ENCODE results near the gene FOSL2.

FOSL2 gene

DNA sequence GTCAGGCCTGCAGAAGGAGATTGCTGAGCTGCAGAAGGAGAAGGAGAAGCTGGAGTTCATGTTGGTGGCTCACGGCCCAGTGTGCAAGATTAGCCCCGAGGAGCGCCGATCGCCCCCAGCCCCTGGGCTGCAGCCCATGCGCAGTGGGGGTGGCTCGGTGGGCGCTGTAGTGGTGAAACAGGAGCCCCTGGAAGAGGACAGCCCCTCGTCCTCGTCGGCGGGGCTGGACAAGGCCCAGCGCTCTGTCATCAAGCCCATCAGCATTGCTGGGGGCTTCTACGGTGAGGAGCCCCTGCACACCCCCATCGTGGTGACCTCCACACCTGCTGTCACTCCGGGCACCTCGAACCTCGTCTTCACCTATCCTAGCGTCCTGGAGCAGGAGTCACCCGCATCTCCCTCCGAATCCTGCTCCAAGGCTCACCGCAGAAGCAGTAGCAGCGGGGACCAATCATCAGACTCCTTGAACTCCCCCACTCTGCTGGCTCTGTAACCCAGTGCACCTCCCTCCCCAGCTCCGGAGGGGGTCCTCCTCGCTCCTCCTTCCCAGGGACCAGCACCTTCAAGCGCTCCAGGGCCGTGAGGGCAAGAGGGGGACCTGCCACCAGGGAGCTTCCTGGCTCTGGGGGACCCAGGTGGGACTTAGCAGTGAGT lies 19.4 kb downstream of the FOSL2 start:
- TF ChIP-seq, protein P1, sequence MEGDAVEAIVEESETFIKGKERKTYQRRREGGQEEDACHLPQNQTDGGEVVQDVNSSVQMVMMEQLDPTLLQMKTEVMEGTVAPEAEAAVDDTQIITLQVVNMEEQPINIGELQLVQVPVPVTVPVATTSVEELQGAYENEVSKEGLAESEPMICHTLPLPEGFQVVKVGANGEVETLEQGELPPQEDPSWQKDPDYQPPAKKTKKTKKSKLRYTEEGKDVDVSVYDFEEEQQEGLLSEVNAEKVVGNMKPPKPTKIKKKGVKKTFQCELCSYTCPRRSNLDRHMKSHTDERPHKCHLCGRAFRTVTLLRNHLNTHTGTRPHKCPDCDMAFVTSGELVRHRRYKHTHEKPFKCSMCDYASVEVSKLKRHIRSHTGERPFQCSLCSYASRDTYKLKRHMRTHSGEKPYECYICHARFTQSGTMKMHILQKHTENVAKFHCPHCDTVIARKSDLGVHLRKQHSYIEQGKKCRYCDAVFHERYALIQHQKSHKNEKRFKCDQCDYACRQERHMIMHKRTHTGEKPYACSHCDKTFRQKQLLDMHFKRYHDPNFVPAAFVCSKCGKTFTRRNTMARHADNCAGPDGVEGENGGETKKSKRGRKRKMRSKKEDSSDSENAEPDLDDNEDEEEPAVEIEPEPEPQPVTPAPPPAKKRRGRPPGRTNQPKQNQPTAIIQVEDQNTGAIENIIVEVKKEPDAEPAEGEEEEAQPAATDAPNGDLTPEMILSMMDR (IDR thresholded peaks at IDR 0.05; ENCODE audit: insufficient read depth, low read length), result no peak
- no peak for TF ChIP-seq SPI1 (IDR thresholded peaks at IDR 0.05; ENCODE audit: borderline replicate concordance, low read depth)
- no peak for TF ChIP-seq GABPA (IDR thresholded peaks at IDR 0.05; ENCODE audit: low read depth)
- TF ChIP-seq, protein P2, sequence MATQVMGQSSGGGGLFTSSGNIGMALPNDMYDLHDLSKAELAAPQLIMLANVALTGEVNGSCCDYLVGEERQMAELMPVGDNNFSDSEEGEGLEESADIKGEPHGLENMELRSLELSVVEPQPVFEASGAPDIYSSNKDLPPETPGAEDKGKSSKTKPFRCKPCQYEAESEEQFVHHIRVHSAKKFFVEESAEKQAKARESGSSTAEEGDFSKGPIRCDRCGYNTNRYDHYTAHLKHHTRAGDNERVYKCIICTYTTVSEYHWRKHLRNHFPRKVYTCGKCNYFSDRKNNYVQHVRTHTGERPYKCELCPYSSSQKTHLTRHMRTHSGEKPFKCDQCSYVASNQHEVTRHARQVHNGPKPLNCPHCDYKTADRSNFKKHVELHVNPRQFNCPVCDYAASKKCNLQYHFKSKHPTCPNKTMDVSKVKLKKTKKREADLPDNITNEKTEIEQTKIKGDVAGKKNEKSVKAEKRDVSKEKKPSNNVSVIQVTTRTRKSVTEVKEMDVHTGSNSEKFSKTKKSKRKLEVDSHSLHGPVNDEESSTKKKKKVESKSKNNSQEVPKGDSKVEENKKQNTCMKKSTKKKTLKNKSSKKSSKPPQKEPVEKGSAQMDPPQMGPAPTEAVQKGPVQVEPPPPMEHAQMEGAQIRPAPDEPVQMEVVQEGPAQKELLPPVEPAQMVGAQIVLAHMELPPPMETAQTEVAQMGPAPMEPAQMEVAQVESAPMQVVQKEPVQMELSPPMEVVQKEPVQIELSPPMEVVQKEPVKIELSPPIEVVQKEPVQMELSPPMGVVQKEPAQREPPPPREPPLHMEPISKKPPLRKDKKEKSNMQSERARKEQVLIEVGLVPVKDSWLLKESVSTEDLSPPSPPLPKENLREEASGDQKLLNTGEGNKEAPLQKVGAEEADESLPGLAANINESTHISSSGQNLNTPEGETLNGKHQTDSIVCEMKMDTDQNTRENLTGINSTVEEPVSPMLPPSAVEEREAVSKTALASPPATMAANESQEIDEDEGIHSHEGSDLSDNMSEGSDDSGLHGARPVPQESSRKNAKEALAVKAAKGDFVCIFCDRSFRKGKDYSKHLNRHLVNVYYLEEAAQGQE (IDR thresholded peaks at IDR 0.05; ENCODE audit: insufficient replicate concordance, low read depth), result no peak
- TF ChIP-seq POLR2AphosphoS5 (IDR thresholded peaks at IDR 0.05; ENCODE audit: low read depth), result no peak
- Histone ChIP-seq H3K27me3 (ENCODE audit: insufficient read depth, poor library complexity, severe bottlenecking) (no peaks in the 10 kb centered on the region), H3K4me3 (replicated peaks; ENCODE audit: insufficient read depth, low read length) (no peak overlapping the region), H3K27ac (replicated peaks) (no peak overlapping the region)
- DNase-seq (ENCODE audit: low read depth in 1 of 2, low spot score in 1 of 2), result no peak

DNA sequence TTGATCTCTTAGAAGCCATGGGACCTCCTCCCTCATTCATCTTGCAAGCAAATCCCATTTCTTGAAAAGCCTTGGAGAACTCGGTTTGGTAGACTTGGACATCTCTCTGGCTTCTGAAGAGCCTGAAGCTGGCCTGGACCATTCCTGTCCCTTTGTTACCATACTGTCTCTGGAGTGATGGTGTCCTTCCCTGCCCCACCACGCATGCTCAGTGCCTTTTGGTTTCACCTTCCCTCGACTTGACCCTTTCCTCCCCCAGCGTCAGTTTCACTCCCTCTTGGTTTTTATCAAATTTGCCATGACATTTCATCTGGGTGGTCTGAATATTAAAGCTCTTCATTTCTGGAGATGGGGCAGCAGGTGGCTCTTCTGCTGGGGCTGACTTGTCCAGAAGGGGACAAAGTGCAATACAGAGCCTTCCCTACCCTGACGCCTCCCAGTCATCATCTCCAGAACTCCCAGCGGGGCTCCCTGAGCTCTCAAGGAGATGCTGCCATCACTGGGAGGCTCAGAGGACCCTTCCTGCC lies 20.0 kb downstream of the FOSL2 start:
- no peak overlapping the region for H3K27ac ChIP-seq (replicated peaks)

DNA sequence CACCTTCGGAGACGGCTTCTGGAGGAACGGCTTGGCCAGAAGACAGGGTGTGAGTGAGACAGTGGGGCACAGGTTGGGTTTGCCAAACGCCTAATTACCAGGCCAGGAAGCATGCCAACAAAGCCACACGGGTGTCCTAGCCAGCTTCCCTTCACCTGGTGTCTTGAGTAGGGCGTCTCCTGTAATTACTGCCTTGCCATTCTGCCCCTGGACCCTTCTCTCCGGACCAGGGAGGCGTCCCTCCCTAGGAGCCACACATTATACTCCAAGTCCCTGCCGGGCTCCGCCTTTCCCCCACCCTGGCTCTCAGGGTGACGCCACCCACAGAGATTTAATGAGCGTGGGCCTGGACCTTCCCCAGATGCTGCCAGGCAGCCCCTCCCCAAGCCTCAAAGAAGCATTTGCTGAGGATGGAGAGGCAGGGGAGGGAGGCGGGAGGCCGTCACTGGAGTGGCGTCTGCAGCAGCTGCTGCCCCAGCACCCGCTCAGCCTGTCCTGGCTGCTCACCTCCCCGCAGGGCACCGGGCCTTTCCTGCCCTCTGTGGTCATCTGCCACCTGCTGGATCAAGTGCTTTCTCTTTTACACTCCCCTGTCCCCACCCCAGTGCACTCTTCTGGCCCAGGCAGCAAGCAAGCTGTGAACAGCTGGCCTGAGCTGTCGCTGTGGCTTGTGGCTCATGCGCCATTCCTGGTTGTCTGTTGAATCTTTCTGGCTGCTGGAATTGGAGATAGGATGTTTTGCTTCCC lies 20.7 kb downstream of the FOSL2 start:
- no peak for TF ChIP-seq SPI1 (IDR thresholded peaks at IDR 0.05; ENCODE audit: borderline replicate concordance, low read depth)
- peak; percentile 24; the same call in 1 of the 2 replicates for TF ChIP-seq POLR2AphosphoS5 (IDR thresholded peaks at IDR 0.05; ENCODE audit: low read depth)
- DNase-seq (ENCODE audit: low read depth in 1 of 2, low spot score in 1 of 2), result no peak
- Histone ChIP-seq H3K27me3 (ENCODE audit: insufficient read depth, poor library complexity, severe bottlenecking) (no peaks in the 10 kb centered on the region), H3K27ac (replicated peaks) (no peak overlapping the region), H3K4me3 (replicated peaks; ENCODE audit: insufficient read depth, low read length) (no peak overlapping the region)

More for the DNA sequence above, 20.0 kb downstream of the FOSL2 start:
- no peak for DNase-seq (ENCODE audit: low read depth in 1 of 2, low spot score in 1 of 2)
- TF ChIP-seq, protein P1 (IDR thresholded peaks at IDR 0.05; ENCODE audit: insufficient read depth, low read length), result no peak
- TF ChIP-seq GABPA (IDR thresholded peaks at IDR 0.05; ENCODE audit: low read depth) (no peak), POLR2AphosphoS5 (IDR thresholded peaks at IDR 0.05; ENCODE audit: low read depth) (no peak), SPI1 (IDR thresholded peaks at IDR 0.05; ENCODE audit: borderline replicate concordance, low read depth) (no peak)
- TF ChIP-seq, protein P2 (IDR thresholded peaks at IDR 0.05; ENCODE audit: insufficient replicate concordance, low read depth), result no peak
- Histone ChIP-seq H3K27me3 (ENCODE audit: insufficient read depth, poor library complexity, severe bottlenecking) (no peaks in the 10 kb centered on the region), H3K4me3 (replicated peaks; ENCODE audit: insufficient read depth, low read length) (no peak overlapping the region)

DNA sequence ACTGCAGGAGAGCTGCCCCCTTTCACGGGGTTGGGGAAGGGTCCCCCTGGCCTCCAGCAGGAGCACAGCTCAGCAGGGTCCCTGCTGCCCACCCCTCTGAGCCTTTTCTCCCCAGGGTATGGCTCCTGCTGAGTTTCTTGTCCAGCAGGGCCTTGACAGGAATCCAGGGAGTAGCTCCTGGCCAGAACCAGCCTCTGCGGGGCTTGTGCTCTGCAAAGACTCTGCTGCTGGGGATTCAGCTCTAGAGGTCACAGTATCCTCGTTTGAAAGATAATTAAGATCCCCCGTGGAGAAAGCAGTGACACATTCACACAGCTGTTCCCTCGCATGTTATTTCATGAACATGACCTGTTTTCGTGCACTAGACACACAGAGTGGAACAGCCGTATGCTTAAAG lies 21.2 kb downstream of the FOSL2 start:
- H3K27ac ChIP-seq (replicated peaks), result no peak overlapping the region
- no peak overlapping the region for H3K4me3 ChIP-seq (replicated peaks; ENCODE audit: insufficient read depth, low read length)
- H3K27me3 ChIP-seq (ENCODE audit: insufficient read depth, poor library complexity, severe bottlenecking), result no peaks in the 10 kb centered on the region
- TF ChIP-seq, protein P2 (IDR thresholded peaks at IDR 0.05; ENCODE audit: insufficient replicate concordance, low read depth), result no peak
- TF ChIP-seq, protein P1 (IDR thresholded peaks at IDR 0.05; ENCODE audit: insufficient read depth, low read length), result no peak
- TF ChIP-seq GABPA (IDR thresholded peaks at IDR 0.05; ENCODE audit: low read depth) (no peak), POLR2AphosphoS5 (IDR thresholded peaks at IDR 0.05; ENCODE audit: low read depth) (no peak), SPI1 (IDR thresholded peaks at IDR 0.05; ENCODE audit: borderline replicate concordance, low read depth) (no peak)
- no peak for DNase-seq (ENCODE audit: low read depth in 1 of 2, low spot score in 1 of 2)

Data from HL-60 (cell line).